SIG-M5 treated with dmso at 0.1 percent for 504 hours (cell line): ENCODE data around the gene ELOF1.
A peak's percentile ranks its signal among the peaks of the same experiment; 100 is the strongest.
"Not testable (repeated sequence)": the region's sequence is repeated elsewhere in the genome, so short reads cannot be mapped to it uniquely, and the experiment has no call there.

Experiments
- DNase-seq: peaks from one replicate; lab custom pipeline; 2025; ENCODE audit not compliant: unreplicated experiment; lab: John Stamatoyannopoulos, UW

The ELOF1 gene

GRCh38 chr19:11558881-11559828, at the start of gene ELOF1:
Gene ELOF1, minus strand, starts transcription at chr19:11559230. Its CDS starts 4,883 bp downstream, at chr19:11554347.
- DNase-seq = peak; percentile 97

GRCh38 chr19:11606484-11606883, 47.5 kb upstream of the ELOF1 start:
- no peak for DNase-seq

GRCh38 chr19:11599704-11600103, 40.7 kb upstream of the ELOF1 start:
- not testable (repeated sequence) for DNase-seq

GRCh38 chr19:11598746-11599145, 39.7 kb upstream of the ELOF1 start:
- no peak for DNase-seq

- DNase-seq = no peak
These were observed 39.1 kb upstream of the ELOF1 start for GRCh38 chr19:11598103-11598483.

GRCh38 chr19:11597202-11598102, 38.4 kb upstream of the ELOF1 start, which contains the start of gene ZNF627:
Gene ZNF627, plus strand, starts transcription at chr19:11597483. Its CDS starts 145 bp downstream, at chr19:11597628.
- DNase-seq = peak; percentile 94

GRCh38 chr19:11596156-11596555, 37.1 kb upstream of the ELOF1 start:
- no peak for DNase-seq

GRCh38 chr19:11594084-11594483, 35.1 kb upstream of the ELOF1 start:
- DNase-seq = no peak

GRCh38 chr19:11587975-11588631, 29.1 kb upstream of the ELOF1 start:
- no peak for DNase-seq

- DNase-seq = peak; percentile 49
These were observed 28.4 kb upstream of the ELOF1 start for GRCh38 chr19:11587302-11587974.

GRCh38 chr19:11586331-11586730, 27.3 kb upstream of the ELOF1 start:
- DNase-seq = no peak

- DNase-seq = no peak
These were observed 22.7 kb upstream of the ELOF1 start for GRCh38 chr19:11581740-11582139.

- no peak for DNase-seq
These were observed 21.1 kb upstream of the ELOF1 start for GRCh38 chr19:11580116-11580515.

GRCh38 chr19:11578258-11579142, 19.5 kb upstream of the ELOF1 start:
- no peak for DNase-seq

GRCh38 chr19:11577451-11578257, 18.6 kb upstream of the ELOF1 start, which contains the start of gene ACP5:
Gene ACP5, minus strand, starts transcription at chr19:11577645. Its CDS starts 328 bp downstream, at chr19:11577317.
- DNase-seq = no peak

GRCh38 chr19:11576227-11576626, 17.2 kb upstream of the ELOF1 start:
- DNase-seq = no peak

GRCh38 chr19:11574689-11575088, 15.7 kb upstream of the ELOF1 start:
- no peak for DNase-seq

GRCh38 chr19:11573763-11574162, 14.7 kb upstream of the ELOF1 start:
- DNase-seq = not testable (repeated sequence)
